Measurements from ENCODE around the gene COBL. TPM values are rescaled to one million over a fixed set of nuclear protein-coding genes. Genes with fewer than 3 reads are reported as not detected.

COBL gene
- total RNA-seq, 6 experiments from 2014 or later, result 21.5 to 35.9 (median 24.6) TPM

DNA sequence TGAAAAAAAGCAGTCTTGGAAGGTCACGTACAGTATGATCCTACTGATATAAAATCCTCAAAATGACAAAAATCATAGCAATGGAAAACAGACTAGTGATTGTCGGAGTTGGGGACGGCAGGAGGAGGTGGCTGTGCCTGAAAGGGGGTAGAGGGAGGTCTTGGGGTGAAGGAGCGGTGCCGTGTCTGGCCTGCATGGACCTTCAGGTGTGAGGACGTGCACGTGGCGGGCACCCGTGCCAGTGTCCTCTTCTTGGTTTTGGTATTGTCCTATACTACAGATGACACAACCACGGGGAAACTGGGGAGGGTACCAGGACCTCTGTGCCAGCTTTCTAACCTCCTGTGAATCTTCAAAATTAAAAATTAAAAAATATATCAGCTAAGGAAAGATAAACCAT is 73.0 kb downstream of the COBL start:
- Histone ChIP-seq H3K27ac (no peak overlapping the region), H3K9me3 (no peaks in the 10 kb centered on the region), H3K27me3 (no peaks in the 10 kb centered on the region), H3K36me3 (no peaks in the 10 kb centered on the region), H3K4me1 (peaks cover 0 to 26% (median 9%) of the 10 kb centered on the region in 4 donors), H3K4me3 (no peak overlapping the region)
- no peak for TF ChIP-seq POLR2A (IDR thresholded peaks at IDR 0.05)
- TF ChIP-seq, protein P1, sequence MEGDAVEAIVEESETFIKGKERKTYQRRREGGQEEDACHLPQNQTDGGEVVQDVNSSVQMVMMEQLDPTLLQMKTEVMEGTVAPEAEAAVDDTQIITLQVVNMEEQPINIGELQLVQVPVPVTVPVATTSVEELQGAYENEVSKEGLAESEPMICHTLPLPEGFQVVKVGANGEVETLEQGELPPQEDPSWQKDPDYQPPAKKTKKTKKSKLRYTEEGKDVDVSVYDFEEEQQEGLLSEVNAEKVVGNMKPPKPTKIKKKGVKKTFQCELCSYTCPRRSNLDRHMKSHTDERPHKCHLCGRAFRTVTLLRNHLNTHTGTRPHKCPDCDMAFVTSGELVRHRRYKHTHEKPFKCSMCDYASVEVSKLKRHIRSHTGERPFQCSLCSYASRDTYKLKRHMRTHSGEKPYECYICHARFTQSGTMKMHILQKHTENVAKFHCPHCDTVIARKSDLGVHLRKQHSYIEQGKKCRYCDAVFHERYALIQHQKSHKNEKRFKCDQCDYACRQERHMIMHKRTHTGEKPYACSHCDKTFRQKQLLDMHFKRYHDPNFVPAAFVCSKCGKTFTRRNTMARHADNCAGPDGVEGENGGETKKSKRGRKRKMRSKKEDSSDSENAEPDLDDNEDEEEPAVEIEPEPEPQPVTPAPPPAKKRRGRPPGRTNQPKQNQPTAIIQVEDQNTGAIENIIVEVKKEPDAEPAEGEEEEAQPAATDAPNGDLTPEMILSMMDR (IDR thresholded peaks at IDR 0.05), result no peak
- WGBS (ENCODE audit: insufficient coverage, low coverage, low lambda C conversion rate, missing lambda C conversion rate), result 88% methylated on average over 4 of the region's 10 CpGs
- intact Hi-C loops (cut with DNase I), result no loop called here
- ATAC-seq (no peak), DNase-seq (no peak)

DNA sequence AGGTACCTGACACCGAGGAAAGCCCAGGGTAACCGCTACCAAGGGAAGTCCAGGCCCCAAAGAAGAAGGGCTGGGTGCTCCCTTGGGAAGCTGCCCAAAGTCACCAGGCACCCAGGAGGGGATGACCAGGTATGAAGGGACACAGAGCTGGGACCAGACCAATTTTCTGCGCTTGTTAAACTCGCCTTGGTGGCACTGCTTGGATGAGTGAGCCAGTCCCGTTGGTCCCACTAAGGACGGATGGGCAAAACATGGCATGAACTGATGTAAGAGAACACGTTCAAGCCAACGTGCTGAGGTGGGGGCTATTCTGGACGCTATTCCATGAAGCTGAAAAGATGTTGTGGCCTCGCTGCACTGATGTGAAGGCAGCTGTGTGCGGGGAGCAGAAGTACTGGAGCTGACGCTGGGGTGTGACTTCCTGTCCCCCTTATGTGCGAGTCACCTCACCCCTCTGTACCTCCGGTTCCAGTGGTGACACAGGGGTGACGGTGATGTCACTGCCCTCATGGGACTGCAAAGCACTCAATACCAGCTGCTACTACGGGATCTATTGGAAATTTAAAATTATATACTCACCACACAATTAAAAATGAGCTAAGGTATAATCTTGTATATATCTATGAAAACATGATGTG is 73.6 kb downstream of the COBL start:
- no peaks in the 10 kb centered on the region for H3K27me3 ChIP-seq
- peaks cover 0 to 26% (median 9%) of the 10 kb centered on the region in 4 donors for H3K4me1 ChIP-seq
- DNase-seq, result no peak
- WGBS (ENCODE audit: insufficient coverage, low coverage, low lambda C conversion rate, missing lambda C conversion rate), result 73% methylated on average over 6 of the region's 16 CpGs
- no peak overlapping the region for H3K4me3 ChIP-seq
- intact Hi-C loops (cut with DNase I), result no loop called here
- no peaks in the 10 kb centered on the region for H3K36me3 ChIP-seq
- H3K27ac ChIP-seq, result peak overlapping the region in 1 of 3 donors; percentile 62
- TF ChIP-seq POLR2A (IDR thresholded peaks at IDR 0.05), result no peak
- no peak for ATAC-seq
- H3K9me3 ChIP-seq, result no peaks in the 10 kb centered on the region

DNA sequence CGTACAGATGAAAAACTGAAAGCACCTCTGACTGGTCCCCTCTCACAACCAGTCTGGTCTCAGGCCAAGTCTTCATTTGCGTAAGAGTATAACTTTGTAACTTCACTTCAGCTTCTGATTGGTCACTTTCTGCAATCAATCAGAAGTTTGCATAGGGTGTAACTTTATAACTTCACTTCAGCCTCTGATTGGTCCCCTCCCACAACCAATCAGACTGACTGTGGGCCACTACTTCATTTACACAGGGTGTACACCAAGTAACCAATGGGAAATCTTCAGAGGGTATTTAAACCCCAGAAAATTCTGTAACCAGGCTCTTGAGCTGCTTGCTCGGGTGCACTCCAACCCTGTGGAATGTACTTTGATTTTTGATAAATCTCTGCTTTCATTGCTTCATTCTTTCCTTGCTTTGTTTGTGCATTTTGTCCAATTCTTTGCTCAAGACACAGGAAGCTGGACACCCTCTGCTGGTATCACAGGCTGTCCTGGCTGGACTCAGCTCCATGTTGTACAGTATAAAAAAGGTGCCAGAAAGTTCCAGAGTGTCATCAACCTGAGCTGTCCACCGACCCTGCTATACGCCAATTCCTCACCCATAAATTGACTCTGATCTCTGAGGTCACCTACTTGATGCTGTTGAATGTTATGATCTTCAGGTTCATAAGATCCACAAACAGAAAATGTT is 74.5 kb downstream of the COBL start:
- Histone ChIP-seq H3K36me3 (no peaks in the 10 kb centered on the region), H3K27me3 (no peaks in the 10 kb centered on the region), H3K4me1 (peaks cover 0 to 26% (median 9%) of the 10 kb centered on the region in 4 donors), H3K4me3 (no peak overlapping the region), H3K9me3 (no peaks in the 10 kb centered on the region), H3K27ac (peak overlapping the region in 1 of 3 donors; percentile 62)
- DNase-seq (no peak), ATAC-seq (peak; percentile 54 to 83 (median 60))
- intact Hi-C loops (cut with DNase I), result no loop called here
- 51% methylated on average over 5 of the region's 5 CpGs for WGBS (ENCODE audit: insufficient coverage, low coverage, low lambda C conversion rate, missing lambda C conversion rate)
- TF ChIP-seq, protein P1 (IDR thresholded peaks at IDR 0.05), result peak in 1 of 4 donors; percentile 13
- TF ChIP-seq POLR2A (IDR thresholded peaks at IDR 0.05), result no peak

DNA sequence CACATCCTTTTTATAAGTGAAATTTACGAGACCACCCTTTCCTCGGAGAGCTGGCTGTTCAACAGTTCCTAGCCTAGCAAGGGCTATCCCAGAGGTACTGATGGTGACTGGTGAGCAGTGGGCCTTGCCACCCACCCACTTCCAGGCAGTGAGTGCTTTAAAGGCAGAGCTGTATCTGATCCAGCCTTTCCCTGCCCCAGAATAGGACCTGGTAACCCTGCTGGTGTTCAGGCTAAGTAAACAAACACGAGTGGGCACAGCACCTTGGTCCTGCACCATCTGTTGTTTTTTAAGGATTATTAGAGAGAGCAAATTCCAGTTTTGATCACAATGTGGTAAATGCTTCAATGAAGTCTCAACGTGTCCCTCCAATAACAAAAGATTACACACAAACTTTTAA is 75.7 kb downstream of the COBL start:
- DNase-seq, result no peak
- WGBS (ENCODE audit: insufficient coverage, low coverage, low lambda C conversion rate, missing lambda C conversion rate), result 51% methylated on average over 4 of the region's 4 CpGs
- intact Hi-C loops (cut with DNase I), result no loop called here

More for the DNA sequence above, 75.7 kb downstream of the COBL start:
- Histone ChIP-seq H3K27me3 (no peaks in the 10 kb centered on the region), H3K27ac (peak overlapping the region in 1 of 3 donors; percentile 10), H3K9me3 (no peaks in the 10 kb centered on the region), H3K36me3 (no peaks in the 10 kb centered on the region), H3K4me1 (peaks cover 0 to 26% (median 9%) of the 10 kb centered on the region in 4 donors), H3K4me3 (no peak overlapping the region)
- peak; percentile 58 to 70 (median 64) for ATAC-seq
- no peak for TF ChIP-seq POLR2A (IDR thresholded peaks at IDR 0.05)
- TF ChIP-seq, protein P1 (IDR thresholded peaks at IDR 0.05), result no peak

Measured in right lobe of liver (tissue), 6 donors.